ENCODE data around the gene GJA9. TPM values are rescaled to one million over a fixed set of nuclear protein-coding genes. Genes with fewer than 3 reads are reported as not detected.

GJA9 gene
- total and polyA plus RNA-seq, 2 of the 8 experiments (the other 6 are each of a cell fraction or from before 2014, with no cell fraction given), result not detected

GRCh38 chr1:38905985-38906384 is 24.6 kb upstream of the GJA9 start:
- no peak overlapping the region for H3K4ac ChIP-seq (replicated peaks; ENCODE audit: insufficient read length, low read depth, low read length)
- H3K4me3 ChIP-seq (ENCODE audit: extremely low read depth in 1 of 4, insufficient read depth in 2 of 4, low read depth in 3 of 4, low read length in 4 of 4), result no peak overlapping the region
- H3K18ac ChIP-seq (ENCODE audit: extremely low read depth, low read length), result no peak overlapping the region
- DNase-seq (ENCODE audit: low read depth in 1 of 2, low spot score in 2 of 2) (no peak), FAIRE-seq (no peak)
- ChIA-PET POLR2A (ENCODE audit: partially characterized antibody) (no interaction called here), CTCF (ENCODE audit: partially characterized antibody) (no interaction called here)
- H3K36me3 ChIP-seq (ENCODE audit: control insufficient read depth in 2 of 4, insufficient read depth in 4 of 4, low read length in 3 of 4), result no peaks in the 10 kb centered on the region
- no peak overlapping the region for H3K23ac ChIP-seq (ENCODE audit: insufficient read length)
- H4K91ac ChIP-seq (replicated peaks; ENCODE audit: insufficient read length, low read length), result no peak overlapping the region
- no peak overlapping the region for H2AFZ ChIP-seq (ENCODE audit: low read length)
- no peaks in the 10 kb centered on the region for H3K23me2 ChIP-seq (ENCODE audit: low read depth, low read length)
- no peak overlapping the region for H3K9ac ChIP-seq (replicated peaks in 1 of 4; ENCODE audit: extremely low read depth in 1 of 4, low read depth in 3 of 4, low read length in 3 of 4)
- no peak overlapping the region for H2BK5ac ChIP-seq (ENCODE audit: low read depth, low read length)
- no peak overlapping the region for H2BK15ac ChIP-seq (ENCODE audit: low read length)
- no peak overlapping the region for H3K56ac ChIP-seq (replicated peaks; ENCODE audit: insufficient read length, low read depth, low read length)
- no peak overlapping the region for H4K8ac ChIP-seq (ENCODE audit: extremely low read depth, insufficient read depth, low read length)
- H3K79me1 ChIP-seq (ENCODE audit: low read depth, low read length), result no peaks in the 10 kb centered on the region
- no peak overlapping the region for H2BK12ac ChIP-seq (ENCODE audit: low read depth, low read length)
- no peak overlapping the region for H2BK20ac ChIP-seq (ENCODE audit: low read length)
- no peaks in the 10 kb centered on the region for H3K4me1 ChIP-seq (replicated peaks in 1 of 4; ENCODE audit: control insufficient read depth in 3 of 4, insufficient read depth in 4 of 4, low read length in 3 of 4)
- H3K4me2 ChIP-seq (ENCODE audit: insufficient read depth in 1 of 2, low read depth in 2 of 2, low read length in 2 of 2), result no peak overlapping the region
- H4K20me1 ChIP-seq (replicated peaks in 1 of 2; ENCODE audit: control insufficient read depth in 1 of 2, insufficient read depth in 2 of 2, low read length in 2 of 2), result no peaks in the 10 kb centered on the region
- H3K9me3 ChIP-seq (ENCODE audit: insufficient read depth in 2 of 2, low read depth in 1 of 2, low read length in 1 of 2), result peaks cover 4 to 5% of the 10 kb centered on the region in 2 experiments; a peak in 2 of 4 replicates
- no peak overlapping the region for H4K5ac ChIP-seq (ENCODE audit: insufficient read length, low read depth, low read length)
- H3K27me3 ChIP-seq (replicated peaks in 1 of 4; ENCODE audit: control insufficient read depth in 3 of 4, extremely low read depth in 1 of 4, insufficient read depth in 3 of 4, low read length in 3 of 4), result no peaks in the 10 kb centered on the region
- no peak overlapping the region for H2AK5ac ChIP-seq (ENCODE audit: low read depth, low read length)
- H3K79me2 ChIP-seq (ENCODE audit: control insufficient read depth in 1 of 2, insufficient read depth in 2 of 2, low read length in 2 of 2), result no peaks in the 10 kb centered on the region
- H3K27ac ChIP-seq (ENCODE audit: low read depth, low read length), result no peak overlapping the region
- H3K14ac ChIP-seq (ENCODE audit: insufficient read length), result no peak overlapping the region
- 85% methylated on average over 2 of the region's 2 CpGs; no CpG with 5 or more reads in 1 of the 2 experiments for WGBS, 2 experiments (ENCODE audit: extremely low coverage in 1 of 2, insufficient coverage in 1 of 2, insufficient read length in 1 of 2, insufficient replicate concordance in 2 of 2, low coverage in 1 of 2, low lambda C conversion rate in 2 of 2, missing lambda C conversion rate in 1 of 2)
- H2BK120ac ChIP-seq (replicated peaks; ENCODE audit: low read depth, low read length), result no peak overlapping the region
- TF ChIP-seq SIN3A (conservative IDR thresholded peaks at IDR 0.05 in 1 of 2, IDR thresholded peaks at IDR 0.05 in 1 of 2; ENCODE audit: low read depth in 1 of 2, low read length in 2 of 2), result no peak
- TF ChIP-seq EGR1 (IDR thresholded peaks at IDR 0.05; ENCODE audit: borderline replicate concordance, low read depth, low read length), result no peak
- no peak for TF ChIP-seq BCL11A (IDR thresholded peaks at IDR 0.05; ENCODE audit: low read depth in 2 of 2, low read length in 2 of 2)
- no peak for TF ChIP-seq RFX5 (IDR thresholded peaks at IDR 0.05; ENCODE audit: borderline replicate concordance, low read depth, low read length)
- no peak for TF ChIP-seq SIRT6 (IDR thresholded peaks at IDR 0.05; ENCODE audit: low read length)
- TF ChIP-seq RNF2 (IDR thresholded peaks at IDR 0.05; ENCODE audit: borderline replicate concordance, low read depth, low read length, missing control alignments, poor library complexity, severe bottlenecking), result no peak
- TF ChIP-seq SP2 (IDR thresholded peaks at IDR 0.05; ENCODE audit: low read length), result no peak
- TF ChIP-seq FOSL1 (IDR thresholded peaks at IDR 0.05; ENCODE audit: insufficient read depth, low read depth, low read length), result no peak
- TF ChIP-seq SIX5 (IDR thresholded peaks at IDR 0.05; ENCODE audit: low read depth, low read length), result no peak
- TF ChIP-seq CHD2 (IDR thresholded peaks at IDR 0.05; ENCODE audit: low read length), result no peak
- no peak for TF ChIP-seq CBX5 (IDR thresholded peaks at IDR 0.05; ENCODE audit: low read depth, low read length)
- no peak for TF ChIP-seq SP4 (IDR thresholded peaks at IDR 0.05; ENCODE audit: low read length)
- no peak for TF ChIP-seq GABPA (IDR thresholded peaks at IDR 0.05; ENCODE audit: borderline replicate concordance, insufficient read depth, low read length)
- no peak for TF ChIP-seq BACH1 (IDR thresholded peaks at IDR 0.05; ENCODE audit: low read length)
- no peak for TF ChIP-seq HDAC6 (IDR thresholded peaks at IDR 0.05; ENCODE audit: low read depth, low read length)
- TF ChIP-seq NANOG (IDR thresholded peaks at IDR 0.05; ENCODE audit: insufficient read depth, low read depth, low read length, poor library complexity, severe bottlenecking), result no peak
